Loucy (cell line): ENCODE data around the gene ZG16.
A peak's percentile ranks its signal among the peaks of the same experiment; 100 is the strongest.
"Not testable (repeated sequence)": the region's sequence is repeated elsewhere in the genome, so short reads cannot be mapped to it uniquely, and the experiment has no call there.

Experiments used
- H2AFZ ChIP-seq: fragments of 200-600 bp; sonication (generic); 2 replicates; pipeline ENCODE4 v1.6.0; 2016; ENCODE audit warnings: antibody characterized with exemption, mild to moderate bottlenecking, low read length, moderate library complexity
- H3F3A ChIP-seq: fragments of 200-600 bp; 2 replicates; pipeline ENCODE4 v1.6.0; 2016; ENCODE audit warnings: antibody characterized with exemption, low read depth, mild to moderate bottlenecking
- H3K27me3 ChIP-seq: fragments of 200-600 bp; sonication (generic); 2 replicates; pipeline ENCODE4 v1.6.1; 2014; ENCODE audit warnings: low read length, mild to moderate bottlenecking; ENCODE audit not compliant: insufficient read depth, poor library complexity, severe bottlenecking
- H3K36me3 ChIP-seq: fragments of 200-600 bp; sonication (generic); 2 replicates; pipeline ENCODE4 v1.6.1; 2016; ENCODE audit warnings: low read length; ENCODE audit not compliant: insufficient read depth
- H3K4me1 ChIP-seq: fragments of 200-600 bp; sonication (generic); 2 replicates; pipeline ENCODE4 v1.5.1; 2014; ENCODE audit warnings: low read length, mild to moderate bottlenecking; ENCODE audit not compliant: insufficient read depth, poor library complexity, severe bottlenecking
- H3K4me2 ChIP-seq: fragments of 200-600 bp; sonication (generic); 2 replicates; pipeline ENCODE4 v1.6.0; 2014; ENCODE audit warnings: antibody characterized with exemption, low read length, low read depth, mild to moderate bottlenecking; ENCODE audit not compliant: poor library complexity, severe bottlenecking
- H3K4me3 ChIP-seq: fragments of 200-600 bp; sonication (generic); 2 replicates; pipeline ENCODE4 v1.5.1; 2014; ENCODE audit warnings: low read length, mild to moderate bottlenecking, mixed read lengths; ENCODE audit not compliant: poor library complexity, severe bottlenecking
- H3K79me2 ChIP-seq: fragments of 200-600 bp; sonication (generic); 2 replicates; pipeline ENCODE4 v1.6.1; 2014; ENCODE audit warnings: low read length; ENCODE audit not compliant: insufficient read depth
- H3K9ac ChIP-seq: fragments of 200-600 bp; sonication (generic); 2 replicates; pipeline ENCODE4 v1.6.0; 2014; ENCODE audit warnings: mild to moderate bottlenecking, low read depth, low read length, moderate library complexity; ENCODE audit not compliant: poor library complexity, severe bottlenecking
- H3K9me2 ChIP-seq: fragments of 200-600 bp; sonication (generic); replicated peaks from 2 replicates; pipeline ENCODE4 v1.6.1; 2016; ENCODE audit warnings: low read depth, low read length, mixed read lengths
- H3K9me3 ChIP-seq: fragments of 200-600 bp; sonication (generic); 2 replicates; pipeline ENCODE4 v1.6.1; 2014; ENCODE audit warnings: mild to moderate bottlenecking, antibody characterized with exemption, low read length, low read depth; ENCODE audit not compliant: insufficient read depth
- H4K20me1 ChIP-seq: fragments of 200-600 bp; sonication (generic); 2 replicates; pipeline ENCODE4 v1.6.0; 2014; ENCODE audit warnings: antibody characterized with exemption, low read length, mild to moderate bottlenecking; ENCODE audit not compliant: insufficient read depth, poor library complexity, severe bottlenecking
- CTCF ChIP-seq: fragments of 200-600 bp; sonication (generic); conservative IDR thresholded peaks from 2 replicates; pipeline ENCODE4 v1.5.1; 2014; ENCODE audit warnings: mild to moderate bottlenecking, antibody characterized with exemption, low read length
- EZH2phosphoT487 ChIP-seq: fragments of 200-600 bp; IDR thresholded peaks from 2 replicates; pipeline ENCODE4 v1.6.1; 2018; ENCODE audit warnings: antibody characterized with exemption, mild to moderate bottlenecking, moderate library complexity, borderline replicate concordance

Gene ZG16

GRCh38 chr16:29777576-29778350 is at the start of gene ZG16:
ZG16 (plus strand) TSS chr16:29778256; CDS start chr16:29779267, 1,011 bp downstream.
- no peaks in the 10 kb centered on the region for H4K20me1 ChIP-seq
- no peak within 1 kb of the TSS for H3K9ac ChIP-seq
- H3K27me3 ChIP-seq = no peaks in the 10 kb centered on the region
- H2AFZ ChIP-seq = no peak within 1 kb of the TSS
- H3K9me2 ChIP-seq = no peaks in the 10 kb centered on the region
- H3K4me2 ChIP-seq = no peak within 1 kb of the TSS
- no peaks in the 10 kb centered on the region for H3K79me2 ChIP-seq
- H3K4me3 ChIP-seq = no peak within 1 kb of the TSS
- H3K9me3 ChIP-seq = no peaks in the 10 kb centered on the region
- no peaks in the 10 kb centered on the region for H3K36me3 ChIP-seq
- H3K4me1 ChIP-seq = no peaks in the 10 kb centered on the region
- no peak for TF ChIP-seq EZH2phosphoT487
- no peak for TF ChIP-seq CTCF
- H3F3A ChIP-seq = no peaks in the 10 kb centered on the region

GRCh38 chr16:29729116-29729521 is 48.9 kb upstream of the ZG16 start:
- Histone ChIP-seq H3F3A (no peaks in the 10 kb centered on the region), H3K9ac (no peak overlapping the region), H3K79me2 (no peaks in the 10 kb centered on the region), H3K27me3 (no peaks in the 10 kb centered on the region), H3K9me2 (no peaks in the 10 kb centered on the region), H3K4me3 (no peak overlapping the region), H3K4me2 (no peak overlapping the region), H4K20me1 (no peaks in the 10 kb centered on the region), H2AFZ (peak overlapping the region; percentile 87; the same call in 1 of the 2 replicates), H3K9me3 (no peaks in the 10 kb centered on the region), H3K36me3 (no peaks in the 10 kb centered on the region), H3K4me1 (no peaks in the 10 kb centered on the region)
- TF ChIP-seq EZH2phosphoT487 = no peak
- TF ChIP-seq CTCF = peak; percentile 81

- Histone ChIP-seq H3K27me3 (no peaks in the 10 kb centered on the region), H3K9me3 (no peaks in the 10 kb centered on the region), H3K79me2 (no peaks in the 10 kb centered on the region), H2AFZ (peak overlapping the region; percentile 13; the same call in 1 of the 2 replicates), H4K20me1 (no peaks in the 10 kb centered on the region), H3F3A (no peaks in the 10 kb centered on the region), H3K4me2 (no peak overlapping the region), H3K9me2 (no peaks in the 10 kb centered on the region), H3K4me1 (no peaks in the 10 kb centered on the region), H3K36me3 (no peaks in the 10 kb centered on the region), H3K9ac (no peak overlapping the region), H3K4me3 (no peak overlapping the region)
- TF ChIP-seq CTCF (no peak), EZH2phosphoT487 (no peak)
Observed at GRCh38 chr16:29730649-29731048, 47.4 kb upstream of the ZG16 start.

- not testable (repeated sequence) for H3K79me2 ChIP-seq, H3K9me3 ChIP-seq, H3K36me3 ChIP-seq, H3K4me3 ChIP-seq, H3K27me3 ChIP-seq, H3F3A ChIP-seq, H3K9ac ChIP-seq, H3K4me1 ChIP-seq, H3K4me2 ChIP-seq, H4K20me1 ChIP-seq, H2AFZ ChIP-seq, H3K9me2 ChIP-seq
Observed at GRCh38 chr16:29731768-29732601, 46.1 kb upstream of the ZG16 start.
